Gastrocnemius medialis (tissue), 4 donors: Measurements from ENCODE around the gene FAM107A.

Experiments
- CTCF ChIP-seq, 5 experiments: fragments of 450-650 bp in 3 of 5; fragments of 200-600 bp in 2 of 5; sonication (generic) in 2 of 5; IDR thresholded peaks in 4 of 5; conservative IDR thresholded peaks in 1 of 5; 1 replicate in 4 of 5; 2 replicates in 1 of 5; pipeline ENCODE4 v1.5.1; 2016 to 2019; ENCODE audit warnings: antibody characterized with exemption in 5 of 5, mild to moderate bottlenecking in 3 of 5, moderate library complexity in 3 of 5
- POLR2A ChIP-seq, 2 donors: fragments of 450-650 bp; IDR thresholded peaks; one replicate each; pipeline ENCODE4 v1.6.1; 2017; ENCODE audit warnings: antibody characterized with exemption in 2 of 2, mild to moderate bottlenecking in 2 of 2, moderate library complexity in 2 of 2

DNA sequence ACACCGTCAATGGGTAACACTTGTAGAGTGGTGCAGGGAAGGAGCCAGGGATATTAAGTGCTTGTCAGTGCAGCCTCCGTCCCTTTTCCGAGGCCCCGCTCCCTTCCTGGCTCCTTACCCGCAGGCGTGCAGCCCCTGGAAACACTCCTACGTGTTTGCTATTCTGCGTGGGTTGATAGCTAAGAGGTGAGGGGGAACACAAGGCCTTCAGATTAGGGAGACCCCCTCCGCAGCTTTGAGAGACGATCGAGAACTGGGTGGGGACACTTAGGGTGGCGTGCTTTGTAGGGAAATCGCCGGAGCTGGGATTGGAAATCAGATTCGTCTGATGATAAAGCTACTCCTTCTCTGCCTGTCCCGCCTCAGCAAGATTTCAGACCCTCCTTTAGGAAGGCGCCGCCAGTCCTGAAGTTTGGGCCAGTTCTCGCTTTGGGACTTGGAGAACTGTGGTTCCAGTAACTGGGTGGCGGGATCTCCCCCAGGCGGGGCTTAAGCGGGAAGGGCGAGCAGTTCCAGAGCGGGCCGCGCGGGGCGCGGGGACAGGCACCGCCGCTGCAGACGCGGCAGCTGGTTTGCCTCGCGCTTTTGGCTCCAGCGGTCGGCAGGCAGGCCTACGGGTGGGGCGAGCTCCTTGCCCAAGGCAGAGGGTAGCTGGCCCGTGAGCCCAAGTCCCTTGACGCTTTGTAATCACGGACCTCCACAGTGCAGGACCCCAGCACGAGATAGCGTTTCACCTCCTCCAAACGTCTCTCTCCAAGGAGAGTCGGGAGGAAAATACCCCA is 8.0 kb upstream of the FAM107A start:
- peak; percentile 77 to 96 (median 85) for TF ChIP-seq CTCF (IDR thresholded peaks at IDR 0.05 in 4 of 5, conservative IDR thresholded peaks at IDR 0.05 in 1 of 5)
- TF ChIP-seq POLR2A (IDR thresholded peaks at IDR 0.05): no peak
